ENCODE measurements around the gene CRYAB. TPM values are rescaled to one million over a fixed set of nuclear protein-coding genes. Genes with fewer than 3 reads are reported as not detected.

Gene CRYAB
- total RNA-seq, 1 experiment from 2014 or later: 1.6 TPM

GRCh38 chr11:111860257-111860656 is 51.3 kb downstream of the CRYAB start:
- Histone ChIP-seq H3K4me1 (ENCODE audit: insufficient read depth, low read length, poor library complexity, severe bottlenecking) (no peaks in the 10 kb centered on the region), H3K27me3 (replicated peaks; ENCODE audit: insufficient read depth, low read depth, low read length, poor library complexity) (no peaks in the 10 kb centered on the region), H3K9me3 (ENCODE audit: low read depth, low read length, poor library complexity, severe bottlenecking) (no peaks in the 10 kb centered on the region), H3K27ac (ENCODE audit: low read depth, low read length, poor library complexity, severe bottlenecking) (no peak overlapping the region), H3K36me3 (ENCODE audit: insufficient read depth, low read length, poor library complexity, severe bottlenecking) (peaks cover 40% of the 10 kb centered on the region), H3K4me3 (ENCODE audit: low read depth, low read length, poor library complexity, severe bottlenecking) (no peak overlapping the region)
- POLR2A ChIA-PET (ENCODE audit: low non-redundant PET): no interaction called here
- intact Hi-C loops (cut with micrococcal nuclease; ENCODE audit: unreplicated experiment): no loop called here
- DNase-seq (ENCODE audit: low spot score): no peak
- CTCF ChIA-PET: no interaction called here
- TF ChIP-seq, protein P1, sequence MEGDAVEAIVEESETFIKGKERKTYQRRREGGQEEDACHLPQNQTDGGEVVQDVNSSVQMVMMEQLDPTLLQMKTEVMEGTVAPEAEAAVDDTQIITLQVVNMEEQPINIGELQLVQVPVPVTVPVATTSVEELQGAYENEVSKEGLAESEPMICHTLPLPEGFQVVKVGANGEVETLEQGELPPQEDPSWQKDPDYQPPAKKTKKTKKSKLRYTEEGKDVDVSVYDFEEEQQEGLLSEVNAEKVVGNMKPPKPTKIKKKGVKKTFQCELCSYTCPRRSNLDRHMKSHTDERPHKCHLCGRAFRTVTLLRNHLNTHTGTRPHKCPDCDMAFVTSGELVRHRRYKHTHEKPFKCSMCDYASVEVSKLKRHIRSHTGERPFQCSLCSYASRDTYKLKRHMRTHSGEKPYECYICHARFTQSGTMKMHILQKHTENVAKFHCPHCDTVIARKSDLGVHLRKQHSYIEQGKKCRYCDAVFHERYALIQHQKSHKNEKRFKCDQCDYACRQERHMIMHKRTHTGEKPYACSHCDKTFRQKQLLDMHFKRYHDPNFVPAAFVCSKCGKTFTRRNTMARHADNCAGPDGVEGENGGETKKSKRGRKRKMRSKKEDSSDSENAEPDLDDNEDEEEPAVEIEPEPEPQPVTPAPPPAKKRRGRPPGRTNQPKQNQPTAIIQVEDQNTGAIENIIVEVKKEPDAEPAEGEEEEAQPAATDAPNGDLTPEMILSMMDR (conservative IDR thresholded peaks at IDR 0.05; ENCODE audit: low read depth, low read length): no peak
- TF ChIP-seq EZH2 (IDR thresholded peaks at IDR 0.05; ENCODE audit: borderline replicate concordance, low read depth, low read length, poor library complexity, severe bottlenecking): no peak
- no TSS peak for BruUV-seq (replicated peaks)

Other genes with a start within 250 kb of the CRYAB start
- gene PPP2R1B, start 145.4 kb downstream of the CRYAB start, total RNA-seq (2021): 72.2 and 80.0 TPM in 2 replicates
- 56.8 and 61.0 TPM in 2 replicates for gene ALG9, start 40.2 kb downstream of the CRYAB start, total RNA-seq (2021)
- gene FDXACB1, start 32.6 kb downstream of the CRYAB start, total RNA-seq (2021): 5.4 TPM in 2 replicates
- gene CFAP68, start 32.2 kb downstream of the CRYAB start, total RNA-seq (2021): 16.5 and 16.9 TPM in 2 replicates
- gene HSPB2, start 964 bp upstream of the CRYAB start, total RNA-seq (2021): not detected in 2 replicates
- 1.4 and 1.5 TPM in 2 replicates for gene C11orf52, start 7.1 kb upstream of the CRYAB start, total RNA-seq (2021)
- 22.4 and 24.6 TPM in 2 replicates for gene DIXDC1, start 25.6 kb upstream of the CRYAB start, total RNA-seq (2021)
- 90.8 and 94.1 TPM in 2 replicates for gene DLAT, start 113.6 kb upstream of the CRYAB start, total RNA-seq (2021)
- 2.8 and 4.3 TPM in 2 replicates for gene PIH1D2, start 162.2 kb upstream of the CRYAB start, total RNA-seq (2021)
- 30.4 and 32.8 TPM in 2 replicates for gene NKAPD1, start 162.5 kb upstream of the CRYAB start, total RNA-seq (2021)
- 97.7 and 99.6 TPM in 2 replicates for gene TIMM8B, start 175.0 kb upstream of the CRYAB start, total RNA-seq (2021)
- gene SDHD, start 175.1 kb upstream of the CRYAB start, total RNA-seq (2021): 119 and 135 TPM in 2 replicates